Mucosa of gallbladder (tissue), 1 donor: Measurements from ENCODE around the gene LSM3. TPM values are rescaled to one million over a fixed set of nuclear protein-coding genes. Genes with fewer than 3 reads are reported as not detected.
A peak's percentile ranks its signal among the peaks of the same experiment; 100 is the strongest.

ENCODE experiments used
- DNase-seq: peaks from one replicate; pipeline ENCODE4 v3.0.0-alpha.2; 2020; ENCODE audit warnings: low spot score
- total RNA-seq: library from RNA; stranded (reverse); gene quantifications from one replicate; pipeline ENCODE4 v1.2.1, GENCODE V29; 2021
- donor health status: DM: no; HTN: no; CAD: no.

The LSM3 gene
- total RNA-seq, 1 donor from 2014 or later = 11.3 TPM

DNA sequence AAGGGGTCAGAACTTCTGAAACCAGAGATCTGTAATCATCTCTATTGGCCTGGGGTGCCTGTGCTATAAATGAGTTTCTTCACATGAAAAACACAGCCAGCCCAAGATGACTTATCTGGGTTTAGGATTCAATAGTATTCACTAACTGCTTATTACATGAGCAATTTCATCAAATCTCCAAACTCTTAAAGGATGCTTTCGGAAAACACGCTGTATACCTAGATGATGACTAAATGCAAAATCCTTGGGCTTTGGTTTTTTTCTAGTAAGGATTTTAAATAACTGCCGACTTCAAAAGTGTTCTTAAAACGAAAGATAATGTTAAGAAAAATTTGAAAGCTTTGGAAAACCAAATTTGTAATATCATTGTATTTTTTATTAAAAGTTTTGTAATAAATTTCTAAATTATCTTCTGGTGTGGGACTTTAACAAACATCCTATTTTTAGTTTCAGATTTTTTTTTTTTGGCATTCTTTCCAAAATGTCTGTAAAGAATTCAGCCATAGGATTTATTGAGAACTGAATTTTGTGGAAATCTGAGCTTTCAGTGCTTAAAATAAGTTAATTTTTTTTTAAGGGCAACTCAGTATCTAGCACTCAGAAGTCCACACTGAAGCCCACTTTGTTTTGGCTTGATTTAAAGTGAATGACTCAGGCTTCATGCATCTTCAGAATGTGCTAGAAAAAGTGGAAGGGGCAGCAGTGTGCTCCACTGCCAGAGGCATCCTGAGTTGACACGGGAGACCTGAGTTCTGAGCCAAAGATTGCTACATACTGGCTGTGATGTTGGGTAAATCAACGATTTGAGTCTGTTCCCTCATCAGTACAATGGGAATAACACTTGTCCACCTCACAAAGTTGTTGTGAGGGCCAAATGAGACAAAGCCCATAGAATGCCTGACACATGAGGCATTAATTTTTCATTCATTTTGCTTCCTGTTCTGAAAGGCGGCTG lies 35.1 kb upstream of the LSM3 start:
- DNase-seq = no peak

DNA sequence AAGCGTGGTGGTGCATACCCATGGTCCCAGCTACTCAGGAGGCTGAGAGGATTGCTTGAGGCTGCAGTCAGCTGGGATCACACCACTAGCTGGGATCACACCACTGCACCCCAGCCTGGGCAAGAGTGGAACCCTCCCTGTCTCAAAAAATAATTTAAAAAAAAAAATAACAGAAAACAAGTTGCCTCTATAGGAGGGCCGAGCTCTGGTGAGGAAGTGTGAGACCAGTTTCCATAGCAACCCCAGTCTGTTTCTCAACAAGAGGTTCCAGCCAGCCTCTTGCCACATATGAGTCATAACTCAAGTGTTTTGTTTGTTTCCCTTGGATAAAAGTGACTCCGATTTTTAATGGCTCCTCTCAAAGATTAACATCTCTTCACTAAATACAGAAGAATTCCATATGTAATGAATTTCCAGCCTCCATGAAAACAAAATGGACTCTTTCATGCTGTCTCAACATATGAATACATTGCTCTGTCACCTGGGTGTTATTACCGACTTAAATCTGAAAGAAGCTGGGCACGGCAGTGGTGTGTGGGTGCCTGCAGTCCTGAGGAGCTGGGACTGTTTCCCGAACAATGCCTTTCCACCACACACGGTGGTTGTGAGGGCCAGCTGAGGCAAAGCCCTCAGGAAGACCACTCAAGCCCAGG lies 34.1 kb upstream of the LSM3 start:
- peak; percentile 89 for DNase-seq

DNA sequence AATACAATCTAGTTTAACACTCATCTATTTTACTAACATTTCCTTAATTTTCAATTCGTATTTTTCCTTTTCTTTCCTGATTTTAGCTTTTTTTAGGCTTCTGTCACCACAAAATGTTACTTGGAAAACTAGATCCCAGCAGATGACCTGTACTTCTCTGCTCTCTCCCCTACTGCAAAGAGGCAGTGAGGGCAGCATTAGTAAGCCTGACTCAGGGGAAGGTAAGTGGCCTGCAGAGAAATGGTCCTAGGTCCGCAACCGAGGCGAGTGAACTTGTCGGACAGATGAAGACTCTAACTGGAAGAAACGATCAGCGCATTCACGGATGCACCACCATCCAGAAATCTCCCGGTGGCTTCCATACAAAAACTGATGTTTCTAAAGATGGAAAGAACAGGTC lies 33.4 kb upstream of the LSM3 start:
- DNase-seq = no peak

DNA sequence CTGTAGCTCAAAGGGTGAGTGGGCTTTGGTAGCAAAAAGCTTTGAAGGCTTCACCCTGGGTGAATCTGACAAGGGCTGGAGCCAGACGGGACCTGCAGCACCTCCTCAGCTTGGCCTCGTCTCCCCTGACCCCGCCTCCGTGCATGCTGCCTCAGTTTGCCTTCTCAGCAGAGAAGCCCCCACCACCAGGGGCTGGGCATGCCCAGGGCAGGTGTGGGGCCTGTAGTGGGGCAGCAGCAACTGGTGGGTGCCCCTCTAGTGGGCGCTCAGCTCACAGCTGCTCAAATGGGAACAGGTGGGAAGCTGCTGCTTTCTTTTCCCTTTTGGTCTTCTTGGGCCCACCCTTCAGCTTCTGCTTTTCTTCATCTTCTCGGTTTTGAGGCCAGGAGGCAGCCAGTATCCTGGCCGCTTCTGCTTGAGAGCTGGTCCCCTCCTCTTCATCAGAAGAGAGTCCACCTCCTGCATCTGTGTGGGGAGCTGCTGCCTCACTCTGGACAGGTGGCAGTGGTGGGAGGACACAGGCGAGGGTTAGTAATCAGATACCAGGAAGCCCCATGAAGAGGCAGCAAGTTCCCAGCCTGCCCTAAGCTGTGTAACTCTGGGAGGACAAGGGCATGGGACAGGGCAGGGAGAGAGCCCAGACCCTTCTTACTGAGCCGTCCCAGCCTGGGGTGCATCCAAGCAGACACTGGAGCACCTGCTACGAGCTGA lies 32.8 kb upstream of the LSM3 start:
- no peak for DNase-seq

DNA sequence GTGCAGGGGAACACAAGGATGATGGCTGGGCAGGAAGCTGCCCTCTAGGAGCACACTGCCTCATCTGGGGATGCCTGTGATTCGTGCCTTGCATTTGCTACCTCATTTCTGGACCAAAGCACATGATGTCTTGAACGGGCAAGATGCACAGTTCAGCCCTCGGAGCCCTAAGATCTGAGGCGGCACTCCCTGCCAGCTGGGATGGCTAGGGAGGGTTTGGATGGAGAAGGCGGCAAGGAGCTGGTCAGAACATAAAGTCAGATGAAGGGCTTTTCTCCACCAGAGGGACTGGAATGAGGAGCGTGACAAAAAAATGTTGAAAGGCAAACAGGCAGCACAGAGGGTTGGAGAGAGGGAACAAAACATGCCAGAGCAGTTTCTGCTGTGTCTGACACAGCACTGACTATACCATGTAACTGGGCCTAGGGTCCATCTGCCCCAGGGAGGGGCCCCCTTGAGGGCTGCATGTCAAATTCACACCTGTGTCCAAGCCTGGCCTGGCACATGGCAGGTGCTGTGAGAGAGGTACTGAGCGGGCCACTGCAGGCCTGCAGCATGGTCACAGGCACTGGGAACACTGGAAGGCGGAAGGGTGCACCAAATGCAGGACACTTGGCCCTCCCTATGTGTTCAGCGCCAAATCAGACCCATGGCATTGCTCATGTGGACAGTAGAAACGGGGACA lies 32.1 kb upstream of the LSM3 start:
- no peak for DNase-seq

DNA sequence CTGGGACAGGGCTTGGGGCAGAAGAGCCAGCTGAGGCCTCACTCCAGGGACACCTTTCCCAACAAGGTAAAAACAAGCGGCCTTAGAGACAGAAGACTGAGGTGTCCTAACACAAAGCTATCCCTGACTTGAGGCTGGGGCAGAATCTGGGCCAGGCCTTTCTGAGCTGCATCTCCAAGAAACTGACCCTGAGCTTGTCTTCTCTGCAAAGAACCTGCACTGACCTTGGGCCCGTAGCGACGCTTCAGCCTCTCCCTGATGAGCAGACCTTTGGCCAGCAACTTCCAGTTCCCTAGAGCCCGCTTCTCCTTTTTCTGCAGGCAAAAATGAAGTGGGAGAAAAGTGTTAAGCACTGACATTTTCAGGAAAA lies 31.6 kb upstream of the LSM3 start:
- DNase-seq = no peak

DNA sequence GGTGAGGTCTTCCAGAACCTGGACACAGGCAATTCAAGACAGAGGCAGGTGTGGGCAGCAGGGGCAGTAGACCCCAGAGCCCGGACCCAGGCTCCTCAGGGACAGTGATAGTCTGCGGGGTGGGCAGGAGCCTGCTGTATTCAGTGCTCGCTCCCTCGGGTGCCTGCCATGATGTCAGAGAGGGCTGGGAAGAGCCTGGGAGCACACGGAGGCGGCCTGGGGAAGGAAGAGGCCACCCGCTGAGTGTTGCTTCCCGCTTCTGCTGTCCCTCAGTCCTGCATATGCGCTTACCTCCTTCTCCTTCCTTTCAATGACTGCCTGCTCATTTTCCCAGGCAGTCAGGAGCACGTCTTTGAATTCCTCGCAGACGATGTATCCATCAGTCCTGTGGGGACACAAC lies 31.0 kb upstream of the LSM3 start:
- no peak for DNase-seq

DNA sequence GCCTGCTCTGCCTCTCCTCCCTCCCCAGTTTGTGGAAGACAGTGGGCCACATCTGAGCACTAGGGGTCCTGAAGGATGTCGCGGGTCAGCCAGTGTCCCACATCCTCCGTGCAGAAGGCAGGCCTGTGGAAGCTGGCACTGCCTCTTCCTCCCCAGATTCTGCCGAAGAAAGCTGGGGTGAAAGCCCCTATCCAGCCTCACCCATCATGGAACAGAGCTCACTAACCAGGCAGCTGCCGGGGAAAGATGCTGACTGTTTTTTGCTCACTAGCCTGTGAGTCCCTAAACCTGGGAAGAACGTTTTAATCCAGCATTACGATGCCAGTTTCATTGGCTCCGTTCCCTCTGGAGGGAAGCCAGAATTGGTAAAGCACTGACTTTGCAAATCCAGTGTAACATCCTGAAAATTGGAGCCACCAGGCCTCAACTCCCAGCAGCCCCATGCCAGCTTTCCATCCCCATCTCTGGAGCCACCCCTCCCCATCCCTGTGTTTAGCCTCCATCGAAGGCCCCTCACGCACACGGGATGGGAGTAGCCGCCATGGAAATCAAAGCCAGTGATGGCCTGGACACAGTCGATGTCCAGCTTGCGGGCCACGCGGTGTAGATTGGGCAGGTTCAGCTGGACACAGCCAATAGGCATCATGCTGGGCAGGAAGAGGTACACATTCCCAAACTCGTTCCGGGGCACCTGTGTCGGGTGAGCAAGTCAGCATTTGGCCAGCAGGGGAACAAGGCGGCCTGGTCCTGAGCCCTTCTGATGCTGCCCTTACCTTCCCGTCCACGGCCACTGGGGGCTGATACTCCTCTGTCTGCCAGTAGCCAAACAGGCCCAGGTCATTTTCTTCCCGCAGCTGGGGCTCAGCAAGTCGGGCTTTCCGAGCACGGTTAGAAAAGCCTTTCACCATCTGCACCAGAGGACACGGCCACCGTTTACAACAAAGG lies 30.3 kb upstream of the LSM3 start:
- DNase-seq = no peak

DNA sequence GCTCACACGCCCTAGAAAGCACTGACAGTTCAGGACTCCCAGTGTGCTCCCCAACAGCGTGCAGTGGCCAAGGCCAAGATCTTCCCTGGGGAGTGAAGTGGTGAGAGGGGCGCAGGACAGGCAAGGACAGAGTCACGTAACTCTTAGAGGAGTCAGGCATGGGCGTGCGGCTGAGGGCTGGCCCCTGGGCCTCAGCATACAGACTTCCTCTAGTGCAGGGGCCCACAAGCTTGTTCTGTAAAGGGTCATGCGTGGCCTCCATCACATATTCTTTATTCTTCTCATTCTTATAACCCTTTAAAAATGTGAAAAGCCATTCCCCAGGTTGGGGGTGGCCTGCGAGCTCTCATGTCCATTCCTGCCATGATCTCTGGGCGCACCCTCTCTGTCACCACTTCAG lies 28.5 kb upstream of the LSM3 start:
- no peak for DNase-seq

DNA sequence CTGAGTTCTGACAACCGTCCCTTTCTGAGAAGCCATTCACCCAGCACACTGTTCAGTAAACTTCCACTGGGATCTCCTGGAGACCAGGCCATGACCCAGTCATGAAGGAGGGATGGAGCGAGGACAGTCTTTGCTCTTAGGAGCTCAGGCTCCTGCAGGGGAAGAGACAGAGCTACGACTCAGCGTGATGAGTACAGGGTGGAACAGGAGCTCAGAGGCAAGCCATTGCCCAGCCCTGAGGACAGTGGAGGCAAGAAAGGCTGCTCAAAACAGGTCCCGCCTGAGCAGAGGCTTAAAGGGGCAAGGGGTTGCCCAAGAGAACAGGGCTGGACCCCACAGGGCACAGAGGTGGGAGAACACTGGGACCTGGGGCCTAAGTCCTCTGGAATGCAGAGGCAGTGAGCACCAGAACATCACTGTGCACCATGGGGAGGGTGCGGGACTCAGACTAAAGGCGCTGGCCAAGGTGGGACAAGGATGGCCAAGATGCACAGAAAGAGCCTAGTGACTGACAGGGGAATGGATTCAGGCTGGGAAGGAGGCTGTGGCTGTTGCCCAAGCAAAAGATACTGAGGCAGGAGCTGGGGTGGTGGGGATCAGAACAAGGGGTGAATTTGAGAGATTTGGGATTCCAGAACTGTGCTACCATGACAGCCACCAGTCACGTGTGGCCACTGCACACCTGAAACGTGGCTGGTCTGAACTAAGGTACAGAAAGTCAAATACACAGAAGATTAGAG lies 28.0 kb upstream of the LSM3 start:
- DNase-seq = no peak

DNA sequence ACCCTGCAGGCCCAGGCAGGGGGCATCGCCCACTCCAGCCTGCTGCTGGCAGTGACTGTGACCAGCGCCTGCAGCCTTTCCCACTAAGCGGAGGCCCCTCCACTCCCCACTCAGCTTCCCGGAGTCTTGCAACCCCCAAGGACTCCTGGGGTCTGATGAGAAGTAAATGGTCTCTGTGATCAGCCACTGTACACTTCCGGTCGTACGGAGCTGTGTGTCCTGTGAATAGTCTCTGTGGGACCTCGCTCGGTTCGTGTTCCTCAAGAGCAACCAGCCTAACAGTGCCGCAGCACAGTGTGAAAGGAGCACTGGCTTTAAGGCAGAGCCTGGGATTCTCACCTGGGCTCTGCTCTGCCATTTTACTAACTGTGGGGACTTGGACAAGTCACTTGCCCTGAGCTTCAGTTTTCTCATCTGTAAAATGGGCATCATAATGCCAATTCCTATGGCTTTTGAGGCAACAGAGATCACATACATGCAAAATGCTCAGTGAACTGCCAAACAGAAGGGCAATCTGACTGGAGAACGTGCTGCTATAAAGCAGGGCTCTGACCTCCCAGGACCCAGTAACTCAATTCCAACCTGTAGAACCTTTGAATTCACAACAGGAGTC lies 27.0 kb upstream of the LSM3 start:
- DNase-seq = no peak

DNA sequence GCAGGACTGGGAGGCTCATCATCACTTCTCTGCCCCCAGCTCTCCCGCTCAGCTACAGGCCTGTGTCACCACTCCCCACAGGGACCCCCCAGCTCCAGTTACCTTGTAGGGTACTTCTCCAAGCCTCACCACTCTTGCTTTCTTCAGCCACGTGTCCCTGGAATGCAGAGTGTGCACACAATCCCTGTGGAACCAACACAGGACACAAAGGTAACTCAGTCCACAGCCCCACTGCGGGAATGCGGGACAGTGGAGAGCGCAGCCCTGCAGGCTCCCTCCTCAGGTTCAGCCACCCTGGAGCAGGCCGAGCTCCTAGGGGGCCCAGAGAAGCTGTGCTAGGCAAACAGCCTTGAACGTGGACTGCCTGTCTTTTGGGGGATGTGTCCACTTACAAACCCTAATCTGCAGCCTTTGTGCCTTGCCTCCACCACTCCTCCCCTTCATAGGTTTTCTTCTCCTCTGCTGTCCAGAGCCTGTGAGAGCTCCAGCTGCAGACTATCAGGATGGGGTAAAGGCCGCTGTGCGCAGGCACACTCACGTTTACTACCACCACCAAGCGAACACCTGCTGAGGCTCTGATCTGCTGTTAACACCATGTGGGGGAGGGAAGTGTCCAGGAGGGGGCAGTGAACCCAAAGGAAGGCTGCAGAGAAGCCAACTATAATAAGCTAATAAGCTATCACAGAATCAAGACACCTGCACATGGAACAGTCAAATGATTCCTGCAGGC lies 26.2 kb upstream of the LSM3 start:
- DNase-seq = no peak

DNA sequence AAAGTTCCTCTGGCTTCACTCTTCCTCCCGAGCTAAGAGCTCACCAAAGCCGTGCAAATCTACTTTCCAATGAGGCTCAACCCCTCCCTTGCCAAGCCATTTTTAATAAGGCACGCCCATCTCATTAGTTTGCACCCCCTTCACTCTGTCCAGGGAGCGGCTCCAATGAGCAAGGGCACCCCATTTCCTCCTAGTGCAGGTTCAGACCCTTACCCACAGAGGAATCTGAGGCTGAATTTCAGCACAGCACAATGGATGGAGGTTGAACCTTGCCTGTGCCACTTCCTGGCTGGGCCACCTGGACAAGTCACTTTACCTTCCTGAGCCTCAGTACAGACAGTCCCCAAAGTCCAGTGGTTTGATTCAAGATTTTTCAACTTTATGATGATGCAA lies 25.7 kb upstream of the LSM3 start:
- no peak for DNase-seq

DNA sequence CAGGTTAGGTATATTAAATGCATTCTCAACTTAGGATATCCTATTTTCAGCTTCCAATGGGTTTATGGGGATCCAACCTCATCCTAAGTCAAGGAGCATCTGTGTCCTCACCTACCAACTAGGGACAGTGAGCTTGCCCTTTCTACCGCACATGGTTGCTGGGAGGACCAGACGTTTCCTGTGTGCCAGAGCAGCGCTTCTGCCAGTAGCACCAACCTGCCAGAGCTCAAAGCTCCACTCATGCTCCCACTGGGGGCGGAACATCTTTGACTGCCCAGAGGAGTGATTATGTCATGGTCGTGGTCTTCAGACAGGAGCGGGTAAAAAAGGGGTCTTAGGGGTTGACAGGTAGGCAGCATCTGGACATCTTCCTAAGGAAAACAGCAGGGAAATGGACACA lies 25.0 kb upstream of the LSM3 start:
- no peak for DNase-seq

DNA sequence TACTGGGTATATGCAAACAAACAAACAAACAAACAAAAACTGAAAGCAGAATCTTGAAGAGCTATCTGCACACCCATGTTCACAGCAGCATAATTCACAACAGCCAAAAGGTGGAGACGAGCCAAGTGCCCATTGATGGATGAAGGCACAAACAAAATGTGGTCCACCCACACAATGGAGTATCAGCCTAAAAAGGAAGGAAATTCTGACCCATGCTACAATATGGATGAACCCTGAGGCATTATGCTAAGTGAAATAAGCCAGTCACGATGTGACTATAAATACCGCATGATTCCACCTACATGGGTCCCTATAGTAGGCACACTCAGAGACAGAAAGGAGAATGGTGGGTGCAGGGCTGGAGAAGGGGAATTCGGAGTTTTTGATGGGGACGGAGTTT lies 24.3 kb upstream of the LSM3 start:
- DNase-seq = no peak

DNA sequence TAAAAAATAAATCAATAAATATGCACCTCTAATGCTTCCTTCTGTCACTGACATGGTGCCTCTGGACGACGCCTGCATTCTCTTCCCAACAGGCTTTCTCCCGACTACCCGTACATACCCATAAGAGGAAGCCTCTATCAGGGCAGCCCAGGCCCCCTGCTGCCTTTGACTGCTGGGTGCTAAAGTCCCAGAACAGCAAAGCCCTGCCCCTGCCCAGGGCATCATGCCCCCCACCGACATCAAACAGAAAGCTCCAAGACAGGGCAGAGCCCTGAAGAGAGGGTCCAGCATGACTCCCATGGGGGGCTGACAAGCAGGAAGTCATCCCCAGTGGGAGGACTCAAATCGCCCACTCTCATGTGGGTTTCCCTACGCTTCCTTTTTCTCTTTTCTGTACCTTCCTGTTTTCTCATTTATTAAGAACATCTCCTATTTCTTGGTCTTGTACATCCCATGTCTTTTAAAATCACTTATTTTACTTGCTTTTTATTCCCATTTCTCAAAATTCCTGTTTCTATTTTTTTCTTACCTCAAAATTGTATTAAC lies 23.6 kb upstream of the LSM3 start:
- no peak for DNase-seq

DNA sequence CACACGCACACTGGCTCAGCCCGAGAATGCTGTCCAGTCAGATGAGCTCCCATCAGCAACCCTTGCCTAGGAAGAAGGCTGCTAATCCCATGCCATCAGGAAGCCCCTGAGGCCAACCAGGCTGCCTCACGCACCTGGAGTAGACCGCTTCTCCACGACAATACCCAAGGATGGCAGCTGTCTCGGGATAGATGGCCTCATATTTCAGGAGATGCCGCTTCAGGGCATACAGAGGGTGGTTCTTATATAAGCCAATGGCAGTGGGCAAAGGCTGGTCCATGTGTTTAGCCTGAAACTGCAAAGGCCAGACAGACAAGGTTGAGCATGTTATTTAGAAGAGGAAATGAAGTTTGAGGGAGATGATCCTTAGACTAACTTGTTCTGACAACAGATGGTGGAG lies 22.4 kb upstream of the LSM3 start:
- DNase-seq = no peak

DNA sequence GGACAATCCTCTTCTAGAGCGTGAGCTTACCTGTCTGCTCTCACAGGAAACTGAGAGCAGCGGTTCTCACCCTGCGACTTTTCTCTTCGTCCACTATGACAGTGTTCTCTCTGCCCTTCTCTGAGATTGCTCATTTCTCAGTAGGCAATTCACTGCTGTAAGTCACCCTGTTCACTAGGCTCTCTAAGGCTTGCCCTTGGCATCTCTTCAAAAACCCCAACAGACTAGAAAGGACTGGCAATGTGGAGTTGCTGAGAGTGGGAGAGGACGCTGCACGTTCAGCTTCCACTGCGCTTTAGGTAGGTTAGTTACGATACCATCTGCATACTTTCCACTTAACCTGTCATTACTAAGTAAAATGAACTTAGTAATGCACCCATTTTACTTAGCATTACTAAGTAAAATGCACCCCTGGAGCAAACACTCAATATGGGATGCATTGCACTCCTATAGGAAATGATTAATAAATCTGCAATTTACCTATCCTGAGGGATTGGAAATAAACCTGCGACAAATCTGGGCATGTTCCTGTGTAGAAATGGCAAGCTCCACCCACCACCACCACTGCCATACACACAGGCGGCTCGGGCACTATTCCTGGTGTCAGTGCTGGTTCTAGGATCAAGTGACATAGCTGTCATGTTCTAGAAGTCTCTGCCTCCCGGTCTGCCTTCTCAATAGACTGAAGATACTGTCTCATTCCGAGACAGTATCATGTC lies 21.6 kb upstream of the LSM3 start:
- no peak for DNase-seq
